Testis (tissue), 3 donors: ENCODE data around the gene VWA8. TPM values are rescaled to one million over a fixed set of nuclear protein-coding genes. Genes with fewer than 3 reads are reported as not detected.
"Not testable (repeated sequence)": the region's sequence is repeated elsewhere in the genome, so short reads cannot be mapped to it uniquely, and the experiment has no call there.

ENCODE experiments used
- DNase-seq: peaks from one replicate; pipeline ENCODE4 v3.0.0-alpha.2; 2019
- H3K27ac ChIP-seq, 2 donors: fragments of 200-600 bp; sonication (generic); one replicate each; pipeline ENCODE4 v1.5.1; 2019
- H3K27me3 ChIP-seq: fragments of 200-600 bp; sonication (generic); one replicate; pipeline ENCODE4 v1.5.1; 2019
- H3K36me3 ChIP-seq: fragments of 200-600 bp; sonication (generic); one replicate; pipeline ENCODE4 v1.5.1; 2017; ENCODE audit warnings: low read depth; ENCODE audit errors: missing control alignments
- H3K4me1 ChIP-seq: fragments of 200-600 bp; sonication (generic); one replicate; pipeline ENCODE4 v1.5.1; 2019
- H3K4me3 ChIP-seq, 2 donors: fragments of 200-600 bp; sonication (generic); one replicate each; pipeline ENCODE4 v1.5.1; 2017 to 2019
- H3K9me3 ChIP-seq: fragments of 200-600 bp; sonication (generic); one replicate; pipeline ENCODE4 v1.5.1; 2017
- POLR2A ChIP-seq: fragments of 450-650 bp; IDR thresholded peaks from one replicate; pipeline ENCODE4 v1.6.1; 2017; ENCODE audit warnings: antibody characterized with exemption, mild to moderate bottlenecking, moderate library complexity
- WGBS, 2 donors: methylation state at CpG; one replicate each; pipeline ENCODE4 v1.1.5; 2018; 5-methylcytosine and 5-hydroxymethylcytosine counted together
- intact Hi-C: fragments of 100-400 bp; cut with DNase I; formaldehyde crosslinking; loops from one replicate; pipeline ENCODE4 v1.15.1; 2023; ENCODE audit warnings: low total_unique reads
- polyA plus RNA-seq: library from polyadenylated mRNA; stranded (reverse); fragments of 350-450 nt; fragmentation: Illumina TruSeq; extraction: RNeasy Lipid Tissue Mini Kit (QIAGEN cat#74804); gene quantifications from one replicate; pipeline ENCODE4 v1.2.3, GENCODE V29; 2014; ENCODE audit warnings: low read depth, low replicate concordance; ENCODE audit not compliant: insufficient read depth
- total RNA-seq, 2 donors: library from RNA; depleted of rRNA; stranded (reverse); fragments of >200 nt; gene quantifications; one replicate each; pipeline ENCODE4 v1.2.3, GENCODE V29; 2016
- TF ChIP-seq, protein P1 (sequence below), 3 experiments: fragments of 450-650 bp in 2 of 3; fragments of 200-600 bp in 1 of 3; sonication (generic) in 1 of 3; IDR thresholded peaks; one replicate each; pipeline ENCODE4 v1.5.1; 2016 to 2019; ENCODE audit warnings: antibody characterized with exemption in 3 of 3, mild to moderate bottlenecking in 2 of 3, moderate library complexity in 1 of 3

VWA8 gene
- total and polyA plus RNA-seq, 3 donors from 2014 or later = 6.9 to 27.1 (median 15.2) TPM

DNA sequence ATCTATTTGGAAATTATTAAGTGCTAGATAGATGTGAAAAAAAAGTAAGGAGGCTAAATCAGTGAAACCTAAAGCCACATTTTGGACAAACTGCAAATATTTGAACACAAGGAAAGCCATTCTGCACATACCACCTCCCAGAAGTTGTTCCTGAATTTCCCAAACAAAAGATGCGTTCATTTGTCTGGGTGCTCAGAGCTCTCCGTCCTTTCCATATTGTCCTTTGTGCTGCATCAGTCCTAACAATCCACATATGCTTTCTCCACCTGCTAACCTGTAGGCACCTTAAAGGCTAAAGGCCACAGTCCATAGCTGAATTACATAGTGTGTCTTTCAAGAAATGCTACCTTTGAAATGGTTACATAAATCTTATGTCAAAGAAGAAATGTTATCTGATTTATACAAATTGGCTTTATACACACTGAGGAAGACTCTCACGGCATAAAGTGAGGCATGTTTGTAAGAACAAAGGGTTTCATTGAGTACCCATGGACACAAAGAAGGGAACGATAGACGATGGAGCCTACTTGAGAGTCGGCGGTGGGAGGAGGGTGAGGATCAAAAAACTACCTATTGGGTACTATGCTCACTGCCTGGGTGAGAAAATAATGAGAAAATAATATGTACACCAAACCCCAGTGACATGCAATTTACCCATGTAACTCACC is 321.5 kb downstream of the VWA8 start:
- no peaks in the 10 kb centered on the region for H3K27me3 ChIP-seq
- no peak overlapping the region for H3K27ac ChIP-seq
- peaks cover 6% of the 10 kb centered on the region for H3K4me1 ChIP-seq
- no peaks in the 10 kb centered on the region for H3K36me3 ChIP-seq
- TF ChIP-seq, protein P1, sequence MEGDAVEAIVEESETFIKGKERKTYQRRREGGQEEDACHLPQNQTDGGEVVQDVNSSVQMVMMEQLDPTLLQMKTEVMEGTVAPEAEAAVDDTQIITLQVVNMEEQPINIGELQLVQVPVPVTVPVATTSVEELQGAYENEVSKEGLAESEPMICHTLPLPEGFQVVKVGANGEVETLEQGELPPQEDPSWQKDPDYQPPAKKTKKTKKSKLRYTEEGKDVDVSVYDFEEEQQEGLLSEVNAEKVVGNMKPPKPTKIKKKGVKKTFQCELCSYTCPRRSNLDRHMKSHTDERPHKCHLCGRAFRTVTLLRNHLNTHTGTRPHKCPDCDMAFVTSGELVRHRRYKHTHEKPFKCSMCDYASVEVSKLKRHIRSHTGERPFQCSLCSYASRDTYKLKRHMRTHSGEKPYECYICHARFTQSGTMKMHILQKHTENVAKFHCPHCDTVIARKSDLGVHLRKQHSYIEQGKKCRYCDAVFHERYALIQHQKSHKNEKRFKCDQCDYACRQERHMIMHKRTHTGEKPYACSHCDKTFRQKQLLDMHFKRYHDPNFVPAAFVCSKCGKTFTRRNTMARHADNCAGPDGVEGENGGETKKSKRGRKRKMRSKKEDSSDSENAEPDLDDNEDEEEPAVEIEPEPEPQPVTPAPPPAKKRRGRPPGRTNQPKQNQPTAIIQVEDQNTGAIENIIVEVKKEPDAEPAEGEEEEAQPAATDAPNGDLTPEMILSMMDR (IDR thresholded peaks at IDR 0.05) = no peak
- TF ChIP-seq POLR2A = no peak
- WGBS, 2 donors = 84 to 88% methylated on average over 7 of the region's 7 CpGs
- intact Hi-C loops = no loop called here
- no peak for DNase-seq
- no peak overlapping the region for H3K4me3 ChIP-seq
- no peaks in the 10 kb centered on the region for H3K9me3 ChIP-seq

DNA sequence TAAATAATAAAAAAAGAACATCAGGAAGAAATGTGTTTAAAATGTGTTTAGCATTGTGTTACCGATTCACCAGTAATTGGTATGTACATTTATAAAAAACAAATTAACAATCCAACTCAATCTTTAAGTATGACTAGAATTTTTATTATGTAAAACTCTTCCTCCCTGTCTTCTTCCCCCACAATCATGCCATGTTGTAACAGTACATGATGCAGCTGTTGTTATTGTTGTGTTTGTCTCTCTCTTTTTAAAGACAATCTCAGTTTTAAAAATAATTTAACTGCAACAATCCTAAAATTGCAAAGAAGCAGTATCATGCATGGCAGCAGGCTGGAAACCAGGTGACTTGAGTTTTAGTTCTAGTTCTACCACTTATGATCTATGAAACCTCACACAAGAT is 323.3 kb downstream of the VWA8 start:
- WGBS, 2 donors = 84 to 89% methylated on average over 1 of the region's 1 CpG
- Histone ChIP-seq H3K4me3 (no peak overlapping the region), H3K9me3 (no peaks in the 10 kb centered on the region), H3K36me3 (no peaks in the 10 kb centered on the region), H3K4me1 (no peaks in the 10 kb centered on the region), H3K27me3 (no peaks in the 10 kb centered on the region), H3K27ac (no peak overlapping the region)
- intact Hi-C loops = no loop called here
- no peak for DNase-seq
- TF ChIP-seq, protein P1 (IDR thresholded peaks at IDR 0.05) = no peak
- no peak for TF ChIP-seq POLR2A

DNA sequence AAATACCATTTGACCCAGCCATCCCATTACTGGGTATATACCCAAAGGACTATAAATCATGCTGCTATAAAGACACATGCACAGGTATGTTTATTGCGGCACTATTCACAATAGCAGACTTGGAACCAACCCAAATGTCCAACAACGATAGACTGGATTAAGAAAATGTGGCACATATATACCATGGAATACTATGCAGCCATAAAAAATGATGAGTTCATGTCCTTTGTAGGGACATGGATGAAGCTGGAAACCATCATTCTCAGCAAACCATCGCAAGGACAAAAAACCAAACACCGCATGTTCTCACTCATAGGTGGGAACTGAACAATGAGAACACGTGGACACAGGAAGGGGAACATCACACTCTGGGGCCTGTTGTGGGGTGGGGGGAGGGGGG is 323.9 kb downstream of the VWA8 start:
- H3K9me3 ChIP-seq, H3K27me3 ChIP-seq, H3K4me1 ChIP-seq, intact Hi-C loops, H3K27ac ChIP-seq, H3K36me3 ChIP-seq, H3K4me3 ChIP-seq, DNase-seq: not testable (repeated sequence)
- 96% methylated on average over 3 to 4 of the region's 5 CpGs for WGBS, 2 donors

DNA sequence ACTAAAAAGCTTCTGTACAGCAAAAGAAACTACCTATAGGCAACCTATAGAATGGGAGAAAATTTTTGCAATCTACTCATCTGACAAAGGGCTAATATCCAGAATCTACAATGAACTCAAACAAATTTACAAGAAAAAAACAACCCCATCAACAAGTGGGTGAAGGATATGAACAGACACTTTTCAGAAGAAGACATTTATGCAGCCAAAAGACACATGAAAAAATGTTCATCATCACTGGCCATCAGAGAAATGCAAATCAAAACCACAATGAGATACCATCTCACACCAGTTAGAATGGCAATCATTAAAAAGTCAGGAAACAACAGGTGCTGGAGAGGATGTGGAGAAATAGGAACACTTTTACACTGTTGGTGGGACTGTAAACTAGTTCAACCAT is 324.3 kb downstream of the VWA8 start:
- DNase-seq, H3K27ac ChIP-seq, H3K27me3 ChIP-seq, H3K4me1 ChIP-seq, H3K9me3 ChIP-seq, intact Hi-C loops, H3K4me3 ChIP-seq, H3K36me3 ChIP-seq: not testable (repeated sequence)

DNA sequence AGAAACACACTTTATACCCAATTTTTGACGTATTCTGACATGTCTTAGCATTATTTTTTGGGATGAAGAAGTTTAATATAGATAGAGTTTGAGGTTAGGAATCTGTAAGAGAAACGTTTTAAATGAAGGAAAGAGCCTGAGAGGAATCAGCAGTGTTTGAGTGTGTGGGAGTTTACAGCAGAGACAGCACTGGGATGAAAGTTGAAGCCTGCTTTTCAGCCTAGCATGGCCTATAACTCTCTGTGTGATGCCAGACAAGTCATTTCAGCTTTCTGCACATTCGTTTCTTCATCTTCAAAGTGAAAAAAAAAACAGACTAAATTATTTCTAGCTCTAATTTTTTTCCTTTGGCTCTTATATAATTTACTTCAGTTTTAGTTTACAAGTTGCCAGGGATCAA is 326.5 kb downstream of the VWA8 start:
- Histone ChIP-seq H3K9me3 (no peaks in the 10 kb centered on the region), H3K4me1 (no peaks in the 10 kb centered on the region), H3K27me3 (no peaks in the 10 kb centered on the region), H3K4me3 (no peak overlapping the region), H3K27ac (no peak overlapping the region), H3K36me3 (no peaks in the 10 kb centered on the region)
- TF ChIP-seq, protein P1 (IDR thresholded peaks at IDR 0.05) = no peak
- no peak for TF ChIP-seq POLR2A
- intact Hi-C loops = no loop called here
- 74 to 76% methylated on average over 3 of the region's 3 CpGs for WGBS, 2 donors
- DNase-seq = no peak

DNA sequence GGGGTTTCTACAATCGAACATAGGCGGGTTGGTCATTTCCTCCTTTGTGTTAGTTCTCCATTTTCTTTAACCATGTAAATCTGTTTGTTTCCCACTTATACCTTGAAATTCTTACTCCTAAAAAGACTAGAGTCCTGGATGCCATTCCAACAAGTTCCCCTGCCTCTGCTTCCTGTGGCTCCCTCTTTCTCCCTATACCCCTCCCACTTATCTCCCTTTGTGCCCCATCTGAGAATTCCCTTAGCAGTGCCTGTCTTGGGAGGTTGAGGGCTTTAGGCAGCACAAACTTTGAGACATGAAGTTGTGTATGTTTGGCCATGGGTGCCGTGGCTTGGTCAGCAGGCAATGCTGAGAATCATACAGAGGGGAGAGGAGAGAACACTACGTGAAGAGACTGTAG is 327.1 kb downstream of the VWA8 start:
- no peaks in the 10 kb centered on the region for H3K27me3 ChIP-seq
- no peak overlapping the region for H3K27ac ChIP-seq
- H3K9me3 ChIP-seq = no peaks in the 10 kb centered on the region
- no peak for DNase-seq
- intact Hi-C loops = no loop called here
- TF ChIP-seq, protein P1 (IDR thresholded peaks at IDR 0.05) = no peak
- TF ChIP-seq POLR2A = no peak
- H3K36me3 ChIP-seq = no peaks in the 10 kb centered on the region
- WGBS, 2 donors = 90 to 91% methylated on average over 4 of the region's 4 CpGs
- H3K4me1 ChIP-seq = no peaks in the 10 kb centered on the region
- no peak overlapping the region for H3K4me3 ChIP-seq
